Sigmoid colon (tissue), 7 donors: ENCODE measurements around the gene PTPN21. TPM values are rescaled to one million over a fixed set of nuclear protein-coding genes. Genes with fewer than 3 reads are reported as not detected.

ENCODE experiments used
- DNase-seq: peaks from one replicate; pipeline ENCODE4 v3.0.0-alpha.2; 2019
- H3K27ac ChIP-seq, 4 donors: fragments of 200-600 bp; sonication (generic); one replicate each; pipeline ENCODE4 v1.5.1; 2016 to 2019; ENCODE audit warnings: mild to moderate bottlenecking in 1 of 4
- H3K27me3 ChIP-seq, 3 donors: fragments of 200-600 bp; sonication (generic); one replicate each; pipeline ENCODE4 v1.5.1; 2019; ENCODE audit warnings: mild to moderate bottlenecking in 1 of 3
- H3K36me3 ChIP-seq, 4 donors: fragments of 200-600 bp; sonication (generic); one replicate each; pipeline ENCODE4 v1.5.1; 2016 to 2019
- H3K4me1 ChIP-seq, 4 donors: fragments of 200-600 bp; sonication (generic); one replicate each; pipeline ENCODE4 v1.5.1; 2017 to 2019
- H3K4me3 ChIP-seq, 4 donors: fragments of 200-600 bp; sonication (generic); one replicate each; pipeline ENCODE4 v1.5.1; 2017 to 2019; ENCODE audit warnings: mild to moderate bottlenecking in 2 of 4, moderate library complexity in 1 of 4
- H3K9me3 ChIP-seq, 4 donors: fragments of 200-600 bp in 3 of 4; sonication (generic) in 3 of 4; one replicate each; pipeline versions ENCODE4 v1.5.1 to v1.6.1; 2013 to 2019
- EP300 ChIP-seq, 4 donors: sonication (generic); formaldehyde crosslinking; IDR thresholded peaks; one replicate each; pipeline ENCODE4 v1.6.1; 2017; ENCODE audit warnings: antibody characterized with exemption in 4 of 4
- POLR2A ChIP-seq, 2 donors: fragments of 450-650 bp; IDR thresholded peaks; one replicate each; pipeline ENCODE4 v1.6.1; 2016; ENCODE audit warnings: antibody characterized with exemption in 2 of 2, mild to moderate bottlenecking in 2 of 2, moderate library complexity in 2 of 2
- POLR2AphosphoS5 ChIP-seq, 4 donors: sonication (generic); formaldehyde crosslinking; IDR thresholded peaks; one replicate each; pipeline ENCODE4 v1.6.1; 2017; ENCODE audit warnings: antibody characterized with exemption in 4 of 4
- WGBS, 2 donors: extraction: QIAGEN DNeasy Blood & Tissue Kit; methylation state at CpG; one replicate each; pipeline ENCODE4 v1.1.7; 2013; 5-methylcytosine and 5-hydroxymethylcytosine counted together
- intact Hi-C: fragments of 100-400 bp; cut with DNase I; formaldehyde crosslinking; loops from one replicate; pipeline ENCODE4 v1.15.1; 2023
- polyA plus RNA-seq, 3 donors: library from polyadenylated mRNA; stranded (reverse); fragments of 200-250 nt; gene quantifications; one replicate each; pipeline ENCODE4 v1.2.3, GENCODE V29; 2013
- total RNA-seq, 4 donors: library from RNA; depleted of rRNA; stranded (reverse); fragments of >200 nt; gene quantifications; one replicate each; pipeline ENCODE4 v1.1.0, GENCODE V29; 2016
- TF ChIP-seq, protein P1 (sequence below), 4 experiments: fragments of 450-650 bp in 3 of 4; fragments of 200-600 bp in 1 of 4; IDR thresholded peaks; one replicate each; pipeline ENCODE4 v1.5.1; 2016 to 2019; ENCODE audit warnings: antibody characterized with exemption in 4 of 4, mild to moderate bottlenecking in 3 of 4, moderate library complexity in 2 of 4
- donor health status: healthy with polysubstance abuse.
- donor health status: Bipolar disorder and iron deficiency.
- donor health status: healthy.

PTPN21 gene
- total and polyA plus RNA-seq, 7 donors = 7.3 to 29.1 (median 13.7) TPM

DNA sequence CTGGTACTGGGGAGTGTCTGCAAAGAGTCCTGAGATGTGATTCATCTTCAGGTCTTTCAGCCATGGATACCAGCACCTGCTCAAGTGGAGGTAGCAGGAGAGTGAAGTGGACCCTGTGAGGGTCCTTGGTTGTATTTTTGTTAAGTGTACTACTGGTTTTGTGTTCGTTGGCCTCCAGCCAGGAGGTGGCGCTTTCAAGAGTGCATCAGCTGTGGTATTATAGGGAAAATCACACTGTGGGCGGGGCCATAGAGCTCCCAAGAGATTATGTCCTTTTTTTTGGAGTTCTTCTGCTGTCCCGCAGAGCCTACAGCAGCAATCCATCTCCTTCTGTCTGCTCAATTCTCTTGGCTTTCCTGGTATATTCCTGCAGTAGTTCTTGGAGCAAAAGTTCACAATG, 102.6 kb downstream of the PTPN21 start:
- intact Hi-C loops = no loop called here
- H3K36me3 ChIP-seq = peaks cover 0 to 51% (median 3%) of the 10 kb centered on the region in 4 donors
- H3K4me1 ChIP-seq = no peaks in the 10 kb centered on the region
- H3K4me3 ChIP-seq = no peak overlapping the region
- no peak for TF ChIP-seq POLR2A (IDR thresholded peaks at IDR 0.05)
- no peak for TF ChIP-seq EP300 (IDR thresholded peaks at IDR 0.05)
- TF ChIP-seq, protein P1, sequence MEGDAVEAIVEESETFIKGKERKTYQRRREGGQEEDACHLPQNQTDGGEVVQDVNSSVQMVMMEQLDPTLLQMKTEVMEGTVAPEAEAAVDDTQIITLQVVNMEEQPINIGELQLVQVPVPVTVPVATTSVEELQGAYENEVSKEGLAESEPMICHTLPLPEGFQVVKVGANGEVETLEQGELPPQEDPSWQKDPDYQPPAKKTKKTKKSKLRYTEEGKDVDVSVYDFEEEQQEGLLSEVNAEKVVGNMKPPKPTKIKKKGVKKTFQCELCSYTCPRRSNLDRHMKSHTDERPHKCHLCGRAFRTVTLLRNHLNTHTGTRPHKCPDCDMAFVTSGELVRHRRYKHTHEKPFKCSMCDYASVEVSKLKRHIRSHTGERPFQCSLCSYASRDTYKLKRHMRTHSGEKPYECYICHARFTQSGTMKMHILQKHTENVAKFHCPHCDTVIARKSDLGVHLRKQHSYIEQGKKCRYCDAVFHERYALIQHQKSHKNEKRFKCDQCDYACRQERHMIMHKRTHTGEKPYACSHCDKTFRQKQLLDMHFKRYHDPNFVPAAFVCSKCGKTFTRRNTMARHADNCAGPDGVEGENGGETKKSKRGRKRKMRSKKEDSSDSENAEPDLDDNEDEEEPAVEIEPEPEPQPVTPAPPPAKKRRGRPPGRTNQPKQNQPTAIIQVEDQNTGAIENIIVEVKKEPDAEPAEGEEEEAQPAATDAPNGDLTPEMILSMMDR (IDR thresholded peaks at IDR 0.05) = no peak
- no peak for TF ChIP-seq POLR2AphosphoS5 (IDR thresholded peaks at IDR 0.05)
- H3K27me3 ChIP-seq = no peaks in the 10 kb centered on the region
- H3K27ac ChIP-seq = no peak overlapping the region
- DNase-seq = no peak
- 94 to 97% methylated on average over 4 of the region's 4 CpGs for WGBS, 2 donors
- no peaks in the 10 kb centered on the region for H3K9me3 ChIP-seq

DNA sequence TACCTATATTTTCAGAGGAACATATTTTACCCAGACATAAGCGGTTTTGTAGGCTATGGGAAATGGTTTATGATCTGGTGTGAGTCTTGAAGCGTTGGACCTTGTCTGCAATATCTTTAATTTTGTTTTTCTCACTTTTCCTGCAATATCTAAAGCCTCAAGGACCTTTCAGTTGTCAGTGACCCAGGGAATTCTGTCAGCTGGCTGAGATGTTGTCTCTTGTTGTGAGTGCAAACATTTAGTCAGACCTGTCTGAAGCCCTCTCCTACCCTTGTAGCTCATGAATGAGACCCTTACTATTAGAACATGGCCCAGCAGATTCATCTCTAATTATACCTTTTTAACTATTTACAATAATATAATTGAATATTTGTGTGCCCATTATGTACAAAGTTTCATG, 115.7 kb downstream of the PTPN21 start:
- Histone ChIP-seq H3K27ac (no peak overlapping the region), H3K4me1 (no peaks in the 10 kb centered on the region), H3K4me3 (no peak overlapping the region), H3K36me3 (peaks cover 3 to 56% (median 7%) of the 10 kb centered on the region in 4 donors), H3K9me3 (no peaks in the 10 kb centered on the region), H3K27me3 (no peaks in the 10 kb centered on the region)
- intact Hi-C loops = no loop called here
- TF ChIP-seq POLR2A (IDR thresholded peaks at IDR 0.05) (no peak), EP300 (IDR thresholded peaks at IDR 0.05) (no peak), POLR2AphosphoS5 (IDR thresholded peaks at IDR 0.05) (no peak)
- TF ChIP-seq, protein P1 (IDR thresholded peaks at IDR 0.05) = no peak
- no peak for DNase-seq
- WGBS, 2 donors = 91 to 95% methylated on average over 2 of the region's 2 CpGs

DNA sequence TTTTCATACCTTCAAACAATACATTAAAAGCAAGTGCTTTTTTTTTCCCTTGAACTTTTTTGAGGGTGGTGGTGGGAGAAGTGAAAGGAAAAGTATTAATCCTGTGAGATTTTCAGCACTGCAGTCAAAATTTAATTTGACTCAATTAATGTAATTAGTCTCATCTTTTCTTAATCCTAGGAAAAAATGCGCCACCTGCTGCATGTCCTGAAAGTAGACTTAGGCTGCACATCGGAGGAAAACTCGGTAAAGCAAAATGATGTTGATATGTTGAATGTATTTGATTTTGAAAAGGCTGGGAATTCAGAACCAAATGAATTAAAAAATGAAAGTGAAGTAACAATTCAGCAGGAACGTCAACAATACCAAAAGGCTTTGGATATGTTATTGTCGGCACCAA, 117.1 kb downstream of the PTPN21 start:
- intact Hi-C loops = no loop called here
- TF ChIP-seq EP300 (IDR thresholded peaks at IDR 0.05) (no peak), POLR2AphosphoS5 (IDR thresholded peaks at IDR 0.05) (no peak), POLR2A (IDR thresholded peaks at IDR 0.05) (no peak)
- TF ChIP-seq, protein P1 (IDR thresholded peaks at IDR 0.05) = no peak
- Histone ChIP-seq H3K27me3 (no peaks in the 10 kb centered on the region), H3K4me3 (no peak overlapping the region), H3K9me3 (no peaks in the 10 kb centered on the region), H3K36me3 (peaks cover 3 to 61% (median 7%) of the 10 kb centered on the region in 4 donors), H3K4me1 (no peaks in the 10 kb centered on the region), H3K27ac (no peak overlapping the region)
- WGBS, 2 donors = 94% methylated on average over 5 of the region's 5 CpGs
- DNase-seq = no peak

DNA sequence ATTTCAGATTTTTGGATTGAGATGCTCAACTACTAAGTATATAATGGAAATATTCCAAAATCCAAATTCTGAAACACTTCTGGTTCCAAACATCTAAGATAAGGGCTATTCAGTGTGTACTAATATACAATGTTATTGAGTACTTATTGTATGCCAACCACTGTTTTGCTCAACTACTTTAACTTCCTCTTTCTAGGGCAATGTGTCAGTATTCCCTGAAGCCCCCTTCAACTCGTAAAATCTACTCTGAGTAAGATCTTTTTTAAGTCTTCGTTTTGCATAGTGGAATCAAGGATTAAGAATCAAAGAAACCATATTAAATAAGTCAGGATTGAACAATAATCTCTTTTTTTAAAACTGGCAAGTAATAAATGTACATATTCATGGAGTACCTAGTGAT, 123.8 kb downstream of the PTPN21 start:
- Histone ChIP-seq H3K4me3 (no peak overlapping the region), H3K4me1 (peaks cover 0 to 6% (median 0%) of the 10 kb centered on the region in 4 donors), H3K27me3 (no peaks in the 10 kb centered on the region), H3K27ac (no peak overlapping the region), H3K9me3 (no peaks in the 10 kb centered on the region), H3K36me3 (peaks cover 0 to 35% (median 0%) of the 10 kb centered on the region in 4 donors)
- intact Hi-C loops = no loop called here
- no peak for TF ChIP-seq POLR2AphosphoS5 (IDR thresholded peaks at IDR 0.05)
- no peak for TF ChIP-seq EP300 (IDR thresholded peaks at IDR 0.05)
- TF ChIP-seq POLR2A (IDR thresholded peaks at IDR 0.05) = no peak
- TF ChIP-seq, protein P1 (IDR thresholded peaks at IDR 0.05) = no peak
- 89 to 91% methylated on average over 2 of the region's 2 CpGs for WGBS, 2 donors
- no peak for DNase-seq

DNA sequence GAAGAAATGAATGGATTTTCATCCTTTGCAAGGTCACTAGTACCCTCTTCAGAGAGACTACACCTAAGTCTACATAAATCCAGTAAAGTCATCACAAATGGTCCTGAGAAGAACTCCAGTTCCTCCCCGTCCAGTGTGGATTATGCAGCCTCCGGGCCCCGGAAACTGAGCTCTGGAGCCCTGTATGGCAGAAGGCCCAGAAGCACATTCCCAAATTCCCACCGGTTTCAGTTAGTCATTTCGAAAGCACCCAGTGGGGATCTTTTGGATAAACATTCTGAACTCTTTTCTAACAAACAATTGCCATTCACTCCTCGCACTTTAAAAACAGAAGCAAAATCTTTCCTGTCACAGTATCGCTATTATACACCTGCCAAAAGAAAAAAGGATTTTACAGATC, 128.5 kb downstream of the PTPN21 start:
- H3K36me3 ChIP-seq = peaks cover 0 to 15% (median 0%) of the 10 kb centered on the region in 4 donors
- H3K27ac ChIP-seq = peak overlapping the region in 1 of 4 donors; percentile 16
- H3K27me3 ChIP-seq = no peaks in the 10 kb centered on the region
- no peak for TF ChIP-seq POLR2AphosphoS5 (IDR thresholded peaks at IDR 0.05)
- TF ChIP-seq, protein P1 (IDR thresholded peaks at IDR 0.05) = no peak
- no peak for TF ChIP-seq EP300 (IDR thresholded peaks at IDR 0.05)
- TF ChIP-seq POLR2A (IDR thresholded peaks at IDR 0.05) = no peak
- H3K9me3 ChIP-seq = no peaks in the 10 kb centered on the region
- H3K4me1 ChIP-seq = peaks cover 0 to 7% (median 3%) of the 10 kb centered on the region in 4 donors
- intact Hi-C loops = no loop called here
- no peak for DNase-seq
- no peak overlapping the region for H3K4me3 ChIP-seq
- 80 to 86% methylated on average over 7 of the region's 7 CpGs for WGBS, 2 donors
